GM18858 (cell line): ENCODE results near the gene CFL1.

Experiments used
- ATAC-seq: cut with Tn5 transposase; IDR thresholded peaks from one replicate; pipeline ENCODE4 v1.9.1; 2021; ENCODE audit not compliant: unreplicated experiment

The CFL1 gene

GRCh38 chr11:65870706-65871681, 13.0 kb upstream of the CFL1 start:
- no peak for ATAC-seq

DNA sequence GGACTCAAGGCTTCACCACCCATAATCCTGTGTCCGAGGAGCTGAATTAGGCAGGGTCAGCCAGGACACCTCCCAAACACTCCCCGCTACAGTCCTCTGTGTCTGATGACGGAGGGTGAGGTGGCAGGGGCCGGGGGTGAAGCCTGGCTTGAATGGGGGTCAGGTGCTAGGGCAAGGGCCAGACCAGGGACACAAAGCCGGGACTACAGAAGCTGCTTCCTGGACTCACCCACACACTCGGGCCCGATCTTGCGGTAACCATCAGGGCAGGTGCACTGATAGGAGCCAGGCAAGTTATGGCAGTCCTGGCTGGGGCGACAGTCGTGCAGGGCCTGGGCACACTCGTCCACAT, 12.3 kb upstream of the CFL1 start:
- ATAC-seq, result no peak

DNA sequence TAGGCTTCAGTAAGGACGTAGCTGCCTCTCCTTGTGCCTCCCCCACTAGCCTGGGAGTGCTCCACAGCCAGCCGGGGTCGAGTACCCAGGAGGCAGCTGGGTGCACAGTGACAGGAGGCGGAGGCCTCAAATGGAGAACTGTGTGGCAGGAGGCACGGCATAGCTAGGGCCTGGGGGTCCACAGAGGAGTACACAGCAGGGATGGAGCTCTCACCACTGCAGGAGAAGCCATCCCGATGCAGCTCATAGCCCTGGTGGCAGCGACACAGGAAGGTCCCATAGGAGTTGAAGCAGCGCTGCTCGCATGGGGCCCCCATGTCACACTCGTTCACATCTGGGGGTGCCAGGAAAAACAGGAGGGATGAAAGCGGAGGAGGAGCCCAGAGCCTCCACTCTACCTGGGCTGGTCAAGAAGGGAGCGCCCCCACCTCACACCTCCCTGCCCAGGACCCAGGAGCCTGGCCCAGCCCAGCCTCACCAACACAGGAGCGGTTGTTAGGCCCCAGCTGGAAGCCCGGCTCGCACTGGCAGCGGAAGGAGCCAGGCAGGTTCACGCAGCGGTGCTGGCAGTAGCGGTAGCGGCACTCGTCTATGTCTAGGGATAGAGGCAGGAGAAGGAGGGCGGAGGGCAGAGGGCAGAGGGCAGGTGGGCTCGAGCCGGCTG, 11.8 kb upstream of the CFL1 start:
- ATAC-seq, result no peak

DNA sequence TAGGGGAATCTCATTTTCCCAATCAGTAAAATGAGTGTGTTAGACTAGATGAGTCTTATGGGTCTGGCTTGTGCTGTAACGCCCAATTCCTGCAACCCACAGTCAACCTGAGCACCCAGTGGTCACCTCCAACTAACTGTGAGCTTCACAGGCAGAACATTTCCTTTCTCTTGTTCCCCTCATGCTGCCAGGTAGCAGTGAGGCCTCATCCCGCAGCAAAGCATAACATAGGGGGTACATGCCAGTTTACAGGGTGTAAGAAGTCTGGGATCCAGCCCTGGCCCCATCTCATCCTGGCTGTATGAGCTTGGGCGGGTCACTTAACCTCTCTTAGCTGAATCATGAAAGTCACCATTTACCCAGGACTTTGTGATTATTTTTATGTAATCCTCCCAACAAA, 10.9 kb upstream of the CFL1 start:
- no peak for ATAC-seq

DNA sequence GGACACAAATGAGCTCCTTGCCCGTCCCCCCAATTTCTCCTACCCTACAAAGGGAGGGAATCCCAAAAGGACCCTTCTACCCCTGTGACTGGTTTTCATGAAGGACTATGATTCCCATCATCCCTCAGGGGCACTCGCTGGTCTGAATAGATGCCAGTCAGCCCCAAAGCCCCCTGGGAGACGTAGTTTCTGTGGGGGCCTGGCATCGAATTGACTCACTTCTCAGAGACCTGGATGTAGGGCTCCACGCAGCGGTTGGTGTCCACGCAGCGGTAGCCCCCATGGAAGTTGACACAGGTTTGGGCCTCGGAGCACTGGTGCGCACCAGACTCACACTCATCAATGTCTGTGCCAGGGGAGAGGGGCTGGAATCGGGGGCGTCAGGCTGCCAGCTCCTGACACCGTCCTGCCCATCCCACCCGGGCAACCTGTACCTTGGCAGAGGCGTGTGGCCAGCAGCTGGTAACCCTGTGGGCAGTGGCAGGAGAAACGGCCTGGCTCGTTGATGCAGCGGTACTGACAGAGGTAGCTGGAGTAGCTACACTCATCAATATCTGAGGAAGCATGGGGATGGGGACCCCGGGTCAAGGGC, 10.2 kb upstream of the CFL1 start:
- ATAC-seq, result no peak

GRCh38 chr11:65867284-65868071, 9.5 kb upstream of the CFL1 start:
- no peak for ATAC-seq

DNA sequence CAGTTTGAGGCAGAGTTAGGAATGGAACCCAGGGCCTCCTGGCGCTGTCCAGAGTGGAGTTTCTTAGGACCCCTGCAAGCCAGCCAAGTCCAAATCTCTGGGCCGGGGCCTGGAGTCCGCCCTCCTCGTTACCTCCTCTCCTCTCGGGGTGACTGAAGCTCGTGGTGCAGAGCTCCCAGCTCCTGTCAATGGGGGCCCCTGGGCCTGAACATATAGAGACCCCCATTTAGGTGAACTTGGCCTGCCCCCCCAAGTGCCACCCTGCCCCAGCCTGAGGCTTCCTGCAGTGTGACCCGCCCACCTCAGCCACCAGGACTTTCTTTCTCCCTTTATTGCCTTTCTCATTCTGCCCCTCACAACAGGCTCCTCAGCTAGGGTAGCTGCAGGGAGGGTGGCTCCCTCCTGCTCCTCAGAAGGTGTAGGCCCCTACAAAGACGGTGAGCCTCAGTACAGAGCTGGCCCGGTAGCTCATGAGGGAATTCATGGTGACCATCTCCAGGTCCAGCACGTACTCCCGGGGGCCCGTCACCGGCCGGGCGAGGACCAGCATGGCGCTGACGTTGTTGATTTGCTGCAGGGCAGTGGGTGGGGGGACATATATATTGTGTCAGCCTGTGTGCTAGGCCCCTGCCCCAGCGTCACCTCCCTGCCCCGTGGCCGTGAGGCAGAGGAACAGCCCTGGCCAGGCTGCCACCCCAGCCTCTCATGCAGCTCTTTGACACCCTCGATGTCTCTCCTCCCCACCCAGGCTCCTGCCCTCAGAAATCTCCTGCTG, 8.7 kb upstream of the CFL1 start:
- ATAC-seq, result no peak

GRCh38 chr11:65865550-65866172, 7.7 kb upstream of the CFL1 start:
- no peak for ATAC-seq

- no peak for ATAC-seq
Measured at GRCh38 chr11:65864706-65865471, 6.9 kb upstream of the CFL1 start.

GRCh38 chr11:65863889-65864705, 6.1 kb upstream of the CFL1 start:
- ATAC-seq, result no peak

DNA sequence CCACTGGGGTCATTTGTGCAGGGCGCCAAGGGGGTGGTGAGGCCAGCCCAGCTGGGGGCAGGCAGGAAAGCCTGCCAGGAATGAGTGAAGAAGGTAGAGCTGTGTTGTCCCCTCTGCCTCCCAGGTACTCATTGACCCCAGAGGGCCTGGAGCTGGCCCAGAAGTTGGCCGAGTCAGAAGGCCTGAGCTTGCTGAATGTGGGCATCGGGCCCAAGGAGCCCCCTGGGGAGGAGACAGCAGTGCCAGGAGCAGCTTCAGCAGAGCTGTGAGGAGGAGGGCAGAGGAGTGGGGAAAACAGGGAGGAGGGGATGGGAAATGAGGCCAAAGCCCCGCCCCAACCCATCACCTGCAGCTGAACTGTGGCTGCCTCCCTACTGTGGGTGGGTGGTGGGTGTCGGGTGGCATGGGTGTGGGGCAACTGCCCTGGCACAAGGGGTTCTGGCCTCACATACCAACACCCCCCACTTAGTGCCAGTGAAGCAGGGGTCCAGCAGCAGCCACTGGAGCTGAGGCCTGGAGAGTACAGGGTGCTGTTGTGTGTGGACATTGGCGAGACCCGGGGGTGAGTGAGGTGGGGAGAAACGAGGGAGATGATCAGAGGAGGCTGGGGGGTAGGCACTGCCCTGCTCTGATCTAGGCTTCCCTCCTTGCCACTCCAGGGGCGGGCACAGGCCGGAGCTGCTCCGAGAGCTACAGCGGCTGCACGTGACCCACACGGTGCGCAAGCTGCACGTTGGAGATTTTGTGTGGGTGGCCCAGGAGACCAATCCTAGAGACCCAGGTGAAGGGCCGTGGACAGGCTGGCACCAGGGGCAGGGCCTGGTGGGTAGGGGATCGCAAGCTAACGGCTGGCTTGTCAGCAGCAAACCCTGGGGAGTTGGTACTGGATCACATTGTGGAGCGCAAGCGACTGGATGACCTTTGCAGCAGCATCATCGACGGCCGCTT, 5.2 kb upstream of the CFL1 start:
- no peak for ATAC-seq

DNA sequence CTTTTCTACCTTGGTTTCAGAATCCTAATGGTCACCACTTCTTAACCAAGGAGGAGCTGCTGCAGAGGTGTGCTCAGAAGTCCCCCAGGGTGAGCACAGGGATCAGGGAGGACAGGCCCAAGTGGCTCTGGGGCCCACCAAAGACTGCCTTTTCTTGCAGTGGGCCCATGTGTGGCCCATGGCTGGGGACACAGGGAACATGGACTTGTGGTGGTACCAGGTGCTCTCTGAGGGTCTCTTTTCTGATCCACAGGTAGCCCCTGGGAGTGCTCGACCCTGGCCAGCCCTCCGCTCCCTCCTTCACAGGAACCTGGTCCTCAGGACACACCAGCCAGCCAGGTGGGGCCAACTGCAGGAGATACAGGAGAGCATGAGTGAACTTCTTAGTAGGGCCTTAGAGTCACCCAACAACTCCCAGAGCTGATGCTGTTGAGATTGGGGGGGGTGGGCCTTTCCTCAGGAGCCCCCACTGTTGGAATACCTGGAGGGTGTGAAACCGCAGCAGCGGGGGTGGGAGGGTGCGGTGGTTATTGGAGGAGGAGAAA, 4.3 kb upstream of the CFL1 start:
- no peak for ATAC-seq

DNA sequence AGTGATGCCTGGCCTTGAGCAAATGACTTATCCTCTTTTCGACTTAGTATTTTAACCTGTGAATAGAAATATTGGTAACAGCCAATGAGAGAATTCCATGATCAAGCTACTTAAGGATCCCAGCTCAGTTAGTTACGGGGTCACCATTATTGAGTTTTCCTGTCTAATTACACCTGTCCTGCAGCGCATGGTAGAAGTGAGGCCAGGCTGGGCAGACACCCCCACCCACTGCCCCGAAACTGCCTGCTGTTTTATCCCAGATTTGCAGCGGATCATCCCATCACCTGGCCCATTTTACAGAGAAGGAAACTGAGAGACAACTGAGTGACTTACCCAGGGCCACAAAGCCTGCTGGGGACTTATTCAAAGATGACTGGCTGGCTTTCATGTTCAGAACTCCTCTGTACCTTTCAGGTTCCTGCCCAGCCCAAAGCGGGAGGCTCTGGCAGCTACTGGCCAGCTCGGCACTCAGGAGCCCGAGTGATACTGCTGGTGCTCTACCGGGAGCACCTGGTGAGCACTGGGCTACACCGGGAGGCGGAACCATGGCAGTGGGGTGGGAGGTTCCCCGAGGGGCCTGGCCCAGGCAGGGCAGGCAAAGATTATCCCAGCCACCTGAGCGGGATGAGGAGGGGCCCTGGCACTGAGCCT, 3.7 kb upstream of the CFL1 start:
- no peak for ATAC-seq

DNA sequence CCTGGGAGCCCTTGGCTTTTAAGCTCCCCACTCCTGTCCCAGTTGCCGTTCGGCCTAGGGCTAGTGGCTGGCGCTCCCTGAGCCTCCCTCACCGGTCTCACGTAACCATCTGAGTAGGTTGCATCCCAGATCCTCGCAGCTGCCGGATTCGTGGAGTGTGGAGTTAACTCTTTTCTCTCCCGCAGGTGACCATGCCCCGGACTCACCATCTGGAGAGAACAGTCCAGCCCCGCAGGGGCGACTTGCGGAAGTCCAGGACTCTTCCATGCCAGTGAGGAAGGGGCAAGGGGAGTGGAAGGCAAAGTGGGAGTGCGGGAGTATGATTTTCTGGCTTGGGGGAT, 3.2 kb upstream of the CFL1 start:
- no peak for ATAC-seq

DNA sequence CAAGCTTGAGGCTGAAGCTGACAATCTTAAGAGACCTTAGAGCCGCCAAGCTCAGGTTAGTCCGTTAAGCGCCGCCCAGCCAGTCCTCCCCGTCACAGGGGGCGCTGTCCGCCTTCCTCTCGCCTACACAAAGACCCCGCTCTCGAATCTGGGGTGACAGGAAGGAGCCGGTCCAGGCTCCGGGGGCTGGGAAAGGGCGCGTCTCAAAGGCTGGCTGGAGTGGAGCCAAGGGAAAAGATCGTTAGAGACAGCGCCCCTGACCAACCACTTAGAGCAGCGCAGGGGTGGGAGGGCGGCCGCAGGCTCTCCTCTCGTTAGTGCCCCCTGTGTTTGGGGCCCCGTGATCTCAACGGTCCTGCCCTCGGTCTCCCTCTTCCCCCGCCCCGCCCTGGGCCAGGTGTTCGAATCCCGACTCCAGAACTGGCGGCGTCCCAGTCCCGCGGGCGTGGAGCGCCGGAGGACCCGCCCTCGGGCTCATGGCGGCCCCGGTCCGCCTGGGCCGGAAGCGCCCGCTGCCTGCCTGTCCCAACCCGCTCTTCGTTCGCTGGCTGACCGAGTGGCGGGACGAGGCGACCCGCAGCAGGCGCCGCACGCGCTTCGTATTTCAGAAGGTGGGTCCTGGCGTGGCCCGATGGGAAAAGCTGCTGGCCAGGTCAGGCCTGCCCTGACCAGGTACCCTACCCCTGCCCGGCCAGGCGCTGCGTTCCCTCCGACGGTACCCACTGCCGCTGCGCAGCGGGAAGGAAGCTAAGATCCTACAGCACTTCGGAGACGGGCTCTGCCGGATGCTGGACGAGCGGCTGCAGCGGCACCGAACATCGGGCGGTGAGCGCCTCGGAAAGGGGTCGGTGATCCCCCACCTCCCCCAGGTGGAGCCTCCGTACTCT, 2.5 kb upstream of the CFL1 start, which contains the start of gene MUS81:
Gene MUS81 (plus strand): TSS at position 156 of the 887 bp plus-strand sequence. CDS start 321 bp downstream, at position 477.
- no peak for ATAC-seq
